Right atrium auricular region (tissue), 2 donors: Measurements from ENCODE around the gene CCDC148. TPM values are rescaled to one million over a fixed set of nuclear protein-coding genes. Genes with fewer than 3 reads are reported as not detected.

Source experiments
- DNase-seq: peaks from one replicate; pipeline ENCODE4 v3.0.0-alpha.2; 2019; ENCODE audit warnings: low spot score
- H3K27ac ChIP-seq, 2 donors: fragments of 200-600 bp; sonication (generic); 1 replicate in 1 of 2; 2 replicates in 1 of 2; pipeline ENCODE4 v1.5.1; 2016 to 2019
- H3K27me3 ChIP-seq, 2 donors: fragments of 200-600 bp; sonication (generic); one replicate each; pipeline versions ENCODE4 v1.5.1 to v1.6.0; 2017 to 2019
- H3K36me3 ChIP-seq: fragments of 200-600 bp; sonication (generic); one replicate; pipeline ENCODE4 v1.5.1; 2016
- H3K4me1 ChIP-seq, 2 donors: fragments of 200-600 bp; sonication (generic); one replicate each; pipeline versions ENCODE4 v1.5.1 to v1.6.0; 2017 to 2019
- H3K4me3 ChIP-seq, 2 donors: fragments of 200-600 bp; sonication (generic); 1 replicate in 1 of 2; 2 replicates in 1 of 2; pipeline ENCODE4 v1.5.1; 2017 to 2019; ENCODE audit warnings: mild to moderate bottlenecking in 1 of 2, moderate library complexity in 1 of 2
- H3K9me3 ChIP-seq, 2 donors: fragments of 200-600 bp; sonication (generic); one replicate each; pipeline ENCODE4 v1.5.1; 2019
- total RNA-seq, 2 donors: library from RNA; depleted of rRNA; stranded (reverse); fragments of >200 nt; gene quantifications; one replicate each; pipeline ENCODE4 v1.1.0, GENCODE V29; 2016
- TF ChIP-seq, protein P1 (sequence below), 2 donors: fragments of 200-600 bp; sonication (generic); IDR thresholded peaks; one replicate each; pipeline ENCODE4 v1.5.1; 2019; ENCODE audit warnings: antibody characterized with exemption in 2 of 2

CCDC148 gene
- total RNA-seq = 1 to 10 TPM in 1 of 2 donors, under 1 TPM in 1; 0.20 to 1.1 TPM

DNA sequence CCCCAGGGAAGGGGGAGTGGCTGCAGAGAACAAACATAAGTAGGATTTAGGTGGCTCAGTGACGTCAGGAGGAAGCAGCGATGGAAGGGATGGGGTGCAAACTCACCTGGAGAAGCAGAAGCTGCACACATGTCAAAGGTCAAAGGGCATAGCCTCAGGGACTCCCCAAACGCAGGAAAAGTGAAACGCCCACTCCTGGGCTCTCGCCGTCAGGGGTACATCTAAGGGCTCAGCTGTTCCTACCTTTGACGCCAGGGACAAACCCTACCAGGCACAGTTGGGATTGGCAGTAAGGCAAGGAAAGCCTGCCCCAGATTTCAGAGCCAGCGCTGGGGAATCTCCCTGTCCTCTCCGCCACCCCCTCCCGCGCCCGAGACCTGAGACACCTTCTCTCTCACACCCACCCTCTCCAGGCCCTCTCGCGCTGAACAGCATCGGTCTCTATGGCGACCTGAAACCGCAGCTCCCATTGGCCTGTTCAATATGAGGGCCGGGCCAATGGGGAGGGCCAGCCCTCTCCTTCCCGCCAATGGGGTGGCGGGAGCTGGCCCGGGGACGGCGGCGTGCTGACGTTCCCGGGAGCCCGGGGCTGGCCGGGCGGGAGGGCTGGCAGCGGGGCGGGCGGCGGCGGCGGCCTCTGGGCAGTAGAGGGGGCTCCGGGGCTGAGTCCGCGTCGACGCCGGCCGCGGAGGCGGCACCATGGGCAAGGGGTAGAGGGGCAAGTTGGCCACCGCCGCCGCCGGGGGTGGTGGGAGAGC is at the start of gene CCDC148, which contains the start of gene PKP4:
CCDC148 (minus strand) TSS at position 445 of the 758 bp plus-strand sequence; CDS start at position 131, 314 bp downstream.
PKP4 (plus strand) TSS at position 644 of the 758 bp plus-strand sequence. CDS start 76,233 bp downstream, outside the sequence.
- peak; percentile 92 for DNase-seq
- H3K36me3 ChIP-seq = no peaks in the 10 kb centered on the region
- no peaks in the 10 kb centered on the region for H3K9me3 ChIP-seq
- H3K4me1 ChIP-seq = peaks cover 0 to 30% of the 10 kb centered on the region in 2 donors
- H3K4me3 ChIP-seq = peak within 1 kb of the TSS; percentile 95 to 96
- H3K27me3 ChIP-seq = no peaks in the 10 kb centered on the region
- TF ChIP-seq, protein P1, sequence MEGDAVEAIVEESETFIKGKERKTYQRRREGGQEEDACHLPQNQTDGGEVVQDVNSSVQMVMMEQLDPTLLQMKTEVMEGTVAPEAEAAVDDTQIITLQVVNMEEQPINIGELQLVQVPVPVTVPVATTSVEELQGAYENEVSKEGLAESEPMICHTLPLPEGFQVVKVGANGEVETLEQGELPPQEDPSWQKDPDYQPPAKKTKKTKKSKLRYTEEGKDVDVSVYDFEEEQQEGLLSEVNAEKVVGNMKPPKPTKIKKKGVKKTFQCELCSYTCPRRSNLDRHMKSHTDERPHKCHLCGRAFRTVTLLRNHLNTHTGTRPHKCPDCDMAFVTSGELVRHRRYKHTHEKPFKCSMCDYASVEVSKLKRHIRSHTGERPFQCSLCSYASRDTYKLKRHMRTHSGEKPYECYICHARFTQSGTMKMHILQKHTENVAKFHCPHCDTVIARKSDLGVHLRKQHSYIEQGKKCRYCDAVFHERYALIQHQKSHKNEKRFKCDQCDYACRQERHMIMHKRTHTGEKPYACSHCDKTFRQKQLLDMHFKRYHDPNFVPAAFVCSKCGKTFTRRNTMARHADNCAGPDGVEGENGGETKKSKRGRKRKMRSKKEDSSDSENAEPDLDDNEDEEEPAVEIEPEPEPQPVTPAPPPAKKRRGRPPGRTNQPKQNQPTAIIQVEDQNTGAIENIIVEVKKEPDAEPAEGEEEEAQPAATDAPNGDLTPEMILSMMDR (IDR thresholded peaks at IDR 0.05) = peak in 1 of 2 donors; percentile 46
- peak within 1 kb of the TSS; percentile 94 for H3K27ac ChIP-seq

DNA sequence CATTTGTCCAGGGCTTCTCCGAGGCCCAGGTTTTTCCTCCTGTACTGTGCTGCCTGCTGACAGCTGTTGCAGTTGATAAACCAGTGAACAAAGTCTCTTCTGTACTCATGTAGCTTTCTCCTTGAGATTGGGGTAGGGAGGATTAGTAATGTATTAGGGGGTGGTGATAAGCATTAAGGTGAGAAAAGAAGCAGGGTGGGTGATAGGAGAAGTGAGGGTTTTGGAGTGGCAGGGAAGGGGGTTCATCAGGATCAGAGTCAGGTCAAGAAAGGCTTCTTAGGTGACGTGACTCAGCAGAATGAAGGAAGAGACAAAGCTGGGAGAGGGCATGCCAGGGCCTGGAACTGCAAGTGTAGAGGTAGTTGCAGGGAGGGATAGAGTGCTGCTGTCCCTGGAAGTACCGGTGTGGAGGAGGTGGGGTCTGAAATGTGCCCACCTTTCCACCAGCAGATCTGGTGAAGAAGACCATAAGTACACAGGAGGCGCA is 48.9 kb upstream of the CCDC148 start:
- H3K36me3 ChIP-seq = no peaks in the 10 kb centered on the region
- H3K27ac ChIP-seq = no peak overlapping the region
- H3K4me3 ChIP-seq = no peak overlapping the region
- H3K27me3 ChIP-seq = no peaks in the 10 kb centered on the region
- no peaks in the 10 kb centered on the region for H3K9me3 ChIP-seq
- peaks cover 0 to 55% of the 10 kb centered on the region in 2 donors for H3K4me1 ChIP-seq
- TF ChIP-seq, protein P1 (IDR thresholded peaks at IDR 0.05) = no peak
- no peak for DNase-seq

DNA sequence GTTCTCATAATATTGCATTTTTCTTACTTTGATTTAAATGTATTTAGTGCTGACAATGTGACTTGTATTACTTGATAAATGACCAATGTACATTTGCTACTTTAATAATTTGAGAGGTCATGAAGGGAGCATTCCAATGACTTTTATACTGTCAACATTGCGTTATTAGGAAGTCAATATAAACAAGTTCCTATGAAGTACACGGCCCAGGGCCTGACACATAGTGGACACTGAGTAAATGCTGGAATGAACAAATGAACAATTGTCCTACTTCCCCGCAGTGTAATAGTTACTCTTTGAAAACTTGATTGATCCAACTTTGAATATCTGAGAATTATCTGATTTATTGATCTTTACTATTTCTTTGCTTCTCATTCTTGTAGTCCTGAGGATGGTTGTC is 47.5 kb upstream of the CCDC148 start:
- no peaks in the 10 kb centered on the region for H3K27me3 ChIP-seq
- H3K4me3 ChIP-seq = no peak overlapping the region
- no peak for DNase-seq
- no peaks in the 10 kb centered on the region for H3K36me3 ChIP-seq
- TF ChIP-seq, protein P1 (IDR thresholded peaks at IDR 0.05) = no peak
- no peaks in the 10 kb centered on the region for H3K9me3 ChIP-seq
- H3K4me1 ChIP-seq = peaks cover 0 to 51% of the 10 kb centered on the region in 2 donors
- H3K27ac ChIP-seq = no peak overlapping the region

DNA sequence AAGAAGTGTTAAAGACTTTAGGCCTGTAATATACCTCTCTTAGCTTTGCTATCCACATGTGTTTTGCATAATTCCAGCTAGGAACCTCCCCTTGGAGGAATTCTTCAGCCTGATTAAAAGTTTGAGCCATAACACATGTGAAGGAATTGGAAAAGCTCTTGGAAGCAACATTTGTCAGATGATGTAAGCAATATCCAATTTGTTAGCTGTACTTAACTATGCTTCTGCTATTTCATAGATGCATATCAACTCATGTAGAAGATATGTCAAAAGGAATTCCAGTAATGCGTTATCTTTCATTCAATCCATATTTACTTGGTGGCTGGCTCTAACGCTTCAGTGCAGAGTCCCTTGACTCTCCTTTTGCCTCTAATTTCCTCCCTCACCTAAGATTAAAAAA is 46.4 kb upstream of the CCDC148 start:
- H3K27me3 ChIP-seq = no peaks in the 10 kb centered on the region

DNA sequence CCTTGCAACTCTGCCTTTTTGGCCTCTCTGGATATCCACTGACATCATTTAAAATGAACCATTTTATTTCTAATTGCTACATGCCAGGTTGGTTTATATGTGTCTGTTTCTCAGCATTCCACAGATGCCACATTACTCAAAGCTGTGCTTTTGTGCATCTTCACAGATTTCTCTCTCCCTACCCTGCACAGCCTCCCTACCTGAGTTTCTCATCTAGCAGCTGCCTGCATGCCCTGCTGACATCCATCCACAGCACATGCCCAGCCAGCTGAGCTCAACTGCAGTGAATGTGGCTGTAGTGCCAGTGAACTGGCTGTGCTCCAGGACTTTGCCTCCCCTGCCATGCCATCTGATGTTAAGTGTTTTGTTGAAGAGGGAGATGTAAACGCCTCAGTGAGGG is 44.7 kb upstream of the CCDC148 start:
- TF ChIP-seq, protein P1 (IDR thresholded peaks at IDR 0.05) = no peak
- Histone ChIP-seq H3K9me3 (no peaks in the 10 kb centered on the region), H3K4me3 (no peak overlapping the region), H3K4me1 (peaks cover 0 to 58% of the 10 kb centered on the region in 2 donors), H3K36me3 (no peaks in the 10 kb centered on the region), H3K27ac (no peak overlapping the region), H3K27me3 (no peaks in the 10 kb centered on the region)
- DNase-seq = no peak

More for the DNA sequence above, 46.4 kb upstream of the CCDC148 start:
- H3K36me3 ChIP-seq = no peaks in the 10 kb centered on the region
- TF ChIP-seq, protein P1 (IDR thresholded peaks at IDR 0.05) = no peak
- no peak for DNase-seq
- peaks cover 0 to 60% of the 10 kb centered on the region in 2 donors for H3K4me1 ChIP-seq
- H3K4me3 ChIP-seq = no peak overlapping the region
- no peak overlapping the region for H3K27ac ChIP-seq
- no peaks in the 10 kb centered on the region for H3K9me3 ChIP-seq
